HG02798 (cell line): Measurements from ENCODE around the gene ITPR1.
"Not testable (repeated sequence)": the region's sequence is repeated elsewhere in the genome, so short reads cannot be mapped to it uniquely, and the experiment has no call there.

Source experiments
- ATAC-seq: cut with Tn5 transposase; IDR thresholded peaks from one replicate; pipeline ENCODE4 v1.9.1; 2021; ENCODE audit warnings: mild to moderate bottlenecking; ENCODE audit not compliant: unreplicated experiment, poor library complexity

ITPR1 gene

DNA sequence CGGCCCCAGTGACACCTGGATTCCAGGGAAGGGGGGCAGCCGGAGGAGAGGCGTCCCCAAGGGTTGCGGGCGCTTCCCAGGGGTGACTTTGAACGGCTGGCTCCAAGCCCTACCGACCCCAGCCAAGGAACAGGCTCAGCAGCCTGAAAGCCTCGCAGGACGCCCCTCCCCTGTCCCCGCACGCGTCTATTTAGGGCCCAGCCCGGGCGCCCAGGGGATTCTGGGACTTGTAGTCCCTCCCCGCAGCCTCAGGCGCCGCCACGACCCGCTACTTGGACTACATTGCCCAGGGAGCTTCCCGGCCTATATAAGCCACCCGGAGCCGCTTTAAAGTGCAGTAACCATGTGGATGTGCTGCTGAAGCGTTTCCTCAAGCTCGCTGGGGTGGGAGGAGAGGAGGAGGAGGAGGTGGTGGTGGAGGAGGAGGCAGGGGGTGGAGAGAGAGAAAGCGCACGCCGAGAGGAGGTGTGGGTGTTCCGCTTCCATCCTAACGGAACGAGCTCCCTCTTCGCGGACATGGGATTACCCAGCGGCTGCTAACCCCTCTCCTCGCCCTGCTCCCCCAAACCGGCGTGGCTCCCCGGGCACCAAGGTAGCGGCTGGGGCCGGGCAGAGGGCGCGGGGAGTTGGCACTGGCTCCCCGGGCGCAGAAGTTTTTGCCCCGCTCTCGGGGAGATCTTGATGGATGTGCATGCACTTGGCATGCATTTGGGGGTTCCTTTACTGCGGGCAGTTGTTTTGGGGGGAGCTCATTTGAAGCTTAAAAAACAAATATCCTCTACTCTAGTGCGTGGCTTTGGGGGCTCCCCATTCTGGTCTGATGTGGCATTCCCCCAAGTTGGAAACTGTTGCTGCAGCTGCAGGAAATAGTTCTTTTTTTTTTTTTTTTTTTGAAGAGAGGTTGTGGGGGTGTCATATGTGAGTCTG is at the start of gene ITPR1:
TSS of gene ITPR1 (plus strand) at position 335 of the 927 bp plus-strand sequence. CDS start 23,144 bp downstream, outside the sequence.
- peak; percentile 93 for ATAC-seq

DNA sequence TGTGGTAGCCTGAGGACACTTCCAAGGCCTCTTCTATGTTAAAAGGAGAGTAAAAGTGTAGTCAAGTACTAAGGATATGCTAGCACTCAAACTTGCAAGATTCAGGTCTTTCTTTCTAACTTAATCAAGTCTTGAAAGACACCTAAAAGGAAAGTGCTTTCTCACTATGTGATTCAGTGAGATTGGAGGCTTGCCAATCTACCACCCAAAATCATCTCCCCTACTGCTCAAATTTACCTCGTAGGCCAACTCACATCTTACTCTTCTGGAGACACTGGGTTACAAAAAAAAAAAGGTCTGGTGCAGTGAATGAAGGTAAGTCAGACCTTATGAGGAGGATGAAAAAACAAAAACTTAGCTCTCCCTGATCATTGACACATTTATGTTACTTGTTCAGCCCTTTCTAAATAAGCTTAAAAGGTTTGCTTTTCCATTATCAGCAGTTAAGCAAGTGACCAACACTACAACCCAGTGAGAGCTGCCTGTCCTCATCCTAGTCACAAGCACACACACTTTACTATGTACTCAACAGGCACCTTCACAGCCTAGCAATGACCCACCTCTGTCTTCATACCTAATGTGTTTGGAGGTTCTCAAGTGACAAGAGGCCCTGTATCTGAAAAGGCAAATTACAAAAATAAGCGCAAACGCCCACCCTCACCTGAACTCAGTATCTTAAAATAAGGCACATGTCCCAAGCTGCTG is 45.7 kb upstream of the ITPR1 start:
- ATAC-seq, result no peak

DNA sequence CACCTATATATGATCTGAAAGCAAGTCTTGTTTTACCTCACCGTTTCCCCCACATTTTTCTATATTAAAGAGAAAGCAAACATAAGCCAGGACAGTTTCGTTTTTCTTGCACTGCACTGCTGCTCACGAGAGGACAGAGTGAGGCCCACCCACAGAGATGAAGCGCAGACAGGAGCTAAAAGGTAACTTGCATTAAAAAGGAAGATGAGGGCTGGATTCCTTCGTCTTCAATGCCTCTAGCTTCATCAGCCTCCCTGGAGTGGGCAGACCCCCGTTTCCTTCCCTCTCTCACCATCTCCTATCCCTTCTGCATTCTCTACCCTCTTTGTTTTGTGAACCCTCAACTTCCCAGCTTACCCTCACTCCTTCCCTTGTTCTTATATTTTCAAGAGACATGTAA is 45.0 kb upstream of the ITPR1 start:
- ATAC-seq, result no peak

DNA sequence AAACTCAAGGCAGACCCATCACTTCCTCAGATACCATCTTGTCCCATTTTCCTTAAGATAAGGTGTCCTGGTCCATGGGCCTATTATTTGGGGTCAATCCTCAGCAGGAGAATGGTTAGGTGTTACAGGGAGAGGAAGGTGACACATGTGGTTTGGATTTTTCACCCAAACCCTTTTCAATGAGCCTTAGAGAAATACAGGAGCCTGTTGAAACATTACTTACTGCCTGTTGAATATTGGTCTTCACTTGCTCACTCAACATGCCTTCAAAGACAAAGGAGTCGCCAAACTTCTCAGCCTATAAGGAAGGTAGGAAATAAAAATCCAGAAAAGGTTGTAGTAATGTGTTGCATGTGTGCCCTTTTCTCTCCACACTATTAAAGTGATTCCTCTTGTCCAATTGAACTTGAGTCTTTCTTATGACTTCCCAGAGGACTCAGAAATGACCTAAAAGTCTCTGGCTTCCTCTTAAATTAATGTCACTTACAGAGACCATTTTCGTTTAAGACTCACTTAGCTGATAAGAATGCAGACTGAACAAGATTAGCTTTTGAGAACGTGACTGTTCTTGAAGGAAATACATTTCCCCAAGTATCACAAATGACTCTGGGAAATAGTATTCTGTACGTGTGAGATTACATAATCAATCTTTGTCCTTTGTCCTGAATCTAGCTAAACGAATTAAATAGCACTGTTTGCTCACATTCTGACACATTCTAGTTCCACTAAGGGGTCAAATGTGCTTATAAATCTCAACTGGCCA is 43.9 kb upstream of the ITPR1 start:
- no peak for ATAC-seq

DNA sequence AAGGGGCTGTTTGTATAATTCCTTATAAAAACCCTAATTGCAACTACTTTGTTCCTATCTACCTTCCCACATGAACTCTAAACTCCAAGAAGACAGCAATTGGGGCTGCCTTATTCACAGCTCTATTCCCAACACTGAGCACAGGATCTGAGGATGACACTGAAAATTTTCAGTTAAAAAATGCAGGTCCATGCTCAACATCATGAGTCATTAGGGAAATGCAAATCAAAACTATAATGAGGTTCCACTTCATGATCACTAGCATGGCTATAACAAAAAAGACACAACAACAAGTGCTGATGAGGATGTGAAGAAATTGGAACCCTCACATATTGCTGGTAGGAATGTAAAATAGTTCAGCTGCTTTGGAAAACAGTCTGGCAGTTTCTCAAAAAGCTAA is 39.0 kb upstream of the ITPR1 start:
- no peak for ATAC-seq

DNA sequence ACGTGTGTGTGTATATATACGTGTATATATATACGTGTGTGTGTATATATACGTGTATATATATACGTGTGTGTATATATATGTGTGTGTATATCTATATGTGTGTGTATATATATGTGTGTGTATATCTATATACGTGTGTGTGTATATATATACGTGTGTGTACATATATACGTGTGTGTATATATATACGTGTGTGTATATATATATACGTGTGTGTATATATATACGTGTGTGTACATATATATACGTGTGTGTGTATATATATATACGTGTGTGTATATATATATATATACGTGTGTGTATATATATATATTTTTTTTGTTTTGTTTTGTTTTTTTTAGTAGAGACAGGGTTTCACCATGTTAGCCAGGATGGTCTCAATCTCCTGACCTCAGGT is 36.4 kb upstream of the ITPR1 start:
- ATAC-seq, result not testable (repeated sequence)

DNA sequence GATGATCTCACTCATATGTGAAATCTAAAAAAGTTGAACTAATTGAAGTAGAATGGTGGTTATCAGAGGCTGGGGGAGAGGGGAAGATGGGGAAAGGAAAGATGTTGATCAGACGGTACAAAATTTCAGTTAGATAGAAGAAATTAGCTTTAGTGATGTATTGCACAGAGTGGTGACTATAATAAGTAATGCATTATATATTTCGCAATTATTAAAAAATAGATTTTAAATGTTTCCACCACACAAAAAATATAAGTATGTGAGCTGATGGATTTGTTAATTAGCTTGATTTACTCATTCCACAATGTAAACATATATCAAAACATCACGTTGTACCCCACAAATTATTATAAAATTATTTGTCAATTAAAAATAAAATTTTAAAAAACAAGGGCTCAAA is 34.2 kb upstream of the ITPR1 start:
- no peak for ATAC-seq

DNA sequence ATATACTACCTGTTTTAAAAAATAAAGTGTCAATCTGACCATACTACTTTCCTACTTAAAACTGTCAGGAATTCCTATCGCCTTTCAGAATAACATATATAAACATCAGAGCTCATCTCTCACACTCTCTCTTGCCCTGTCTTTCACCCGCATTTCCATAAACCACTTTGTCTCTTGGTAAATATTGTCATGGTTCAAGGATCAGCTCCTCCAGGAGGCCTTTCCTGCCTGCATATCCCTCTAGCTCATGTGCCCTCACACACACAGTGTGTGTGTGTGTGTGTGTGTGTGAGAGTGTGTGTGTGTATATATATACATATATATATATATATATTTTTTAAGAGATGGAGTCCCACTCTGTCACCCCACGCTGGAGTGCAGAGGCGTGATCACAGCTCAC is 32.8 kb upstream of the ITPR1 start:
- no peak for ATAC-seq

DNA sequence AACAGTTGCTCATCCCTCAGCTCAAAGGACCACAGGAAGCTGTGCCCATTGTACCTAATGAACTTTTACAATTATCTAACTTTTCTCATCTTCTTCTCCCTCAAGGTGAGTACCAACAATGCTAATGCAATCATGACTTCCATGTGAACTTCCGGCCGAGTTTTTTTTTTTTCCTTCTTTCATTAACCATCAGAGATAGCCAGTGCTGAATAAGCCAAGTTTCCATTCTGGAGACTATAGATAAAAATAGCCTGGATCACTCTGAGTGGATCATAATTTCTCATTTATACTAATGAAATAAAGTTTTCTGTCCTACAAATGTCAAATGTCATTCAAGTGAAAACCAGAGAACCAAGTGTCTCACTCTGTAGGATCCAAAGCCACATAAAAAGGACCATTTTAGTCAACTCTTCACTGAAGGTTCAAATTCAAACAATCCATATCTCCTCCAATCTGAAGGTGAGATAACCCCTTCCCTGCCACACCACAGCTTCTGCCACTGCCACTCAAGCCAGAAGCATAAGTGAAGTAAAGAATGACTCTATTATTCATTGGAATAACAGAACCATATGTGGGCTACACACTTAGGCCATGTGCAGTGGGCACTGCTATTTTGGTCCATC is 31.6 kb upstream of the ITPR1 start:
- no peak for ATAC-seq

DNA sequence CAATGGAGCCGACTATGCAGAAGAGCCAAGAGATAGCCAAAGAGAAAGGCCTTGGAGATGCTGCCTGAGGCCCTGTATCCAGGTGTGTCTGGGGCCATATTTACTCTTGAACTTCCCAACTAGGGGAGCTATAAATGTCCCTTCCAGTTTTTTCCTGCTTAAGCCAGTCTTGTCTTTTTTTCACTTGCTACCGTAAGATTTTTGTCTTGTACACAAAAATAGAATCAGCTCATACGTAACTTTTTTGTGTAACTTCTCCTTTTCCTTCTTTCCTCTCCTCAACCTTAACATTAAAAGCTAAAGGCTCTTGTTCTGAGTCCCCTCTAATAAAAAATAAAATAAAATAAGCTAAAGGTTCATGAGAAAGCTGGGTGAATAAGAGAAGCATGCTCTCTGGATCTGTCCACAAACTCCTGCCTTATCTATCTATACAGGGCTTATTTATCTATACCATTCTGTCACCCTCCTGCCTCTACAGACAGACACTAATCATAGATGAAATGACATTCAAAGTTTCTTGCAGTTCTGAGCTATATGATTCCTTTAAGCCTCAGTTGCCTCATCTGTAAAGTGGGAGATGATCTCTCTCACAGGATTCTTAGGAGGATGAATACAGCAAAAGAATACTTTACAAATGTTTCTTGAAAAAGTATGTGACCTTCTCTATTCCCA is 30.6 kb upstream of the ITPR1 start:
- no peak for ATAC-seq

DNA sequence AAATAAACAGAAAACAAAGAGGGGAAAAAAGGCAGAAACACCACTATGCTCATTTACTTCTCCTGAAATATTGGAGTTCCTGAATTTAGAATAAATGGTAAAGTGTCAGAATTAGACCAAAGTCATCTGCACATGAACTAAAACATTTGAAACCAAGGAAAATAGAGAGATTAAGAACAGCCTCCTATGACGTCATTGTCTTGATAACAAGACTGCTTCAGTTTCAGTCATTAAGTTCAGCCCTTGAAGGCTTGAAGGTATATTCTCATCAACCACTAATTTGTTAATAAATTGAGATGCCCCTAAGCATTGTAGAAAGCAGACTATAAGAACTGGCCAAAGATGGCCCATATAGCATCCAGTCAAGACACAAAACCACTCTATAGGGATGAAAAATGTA is 28.6 kb upstream of the ITPR1 start:
- no peak for ATAC-seq

DNA sequence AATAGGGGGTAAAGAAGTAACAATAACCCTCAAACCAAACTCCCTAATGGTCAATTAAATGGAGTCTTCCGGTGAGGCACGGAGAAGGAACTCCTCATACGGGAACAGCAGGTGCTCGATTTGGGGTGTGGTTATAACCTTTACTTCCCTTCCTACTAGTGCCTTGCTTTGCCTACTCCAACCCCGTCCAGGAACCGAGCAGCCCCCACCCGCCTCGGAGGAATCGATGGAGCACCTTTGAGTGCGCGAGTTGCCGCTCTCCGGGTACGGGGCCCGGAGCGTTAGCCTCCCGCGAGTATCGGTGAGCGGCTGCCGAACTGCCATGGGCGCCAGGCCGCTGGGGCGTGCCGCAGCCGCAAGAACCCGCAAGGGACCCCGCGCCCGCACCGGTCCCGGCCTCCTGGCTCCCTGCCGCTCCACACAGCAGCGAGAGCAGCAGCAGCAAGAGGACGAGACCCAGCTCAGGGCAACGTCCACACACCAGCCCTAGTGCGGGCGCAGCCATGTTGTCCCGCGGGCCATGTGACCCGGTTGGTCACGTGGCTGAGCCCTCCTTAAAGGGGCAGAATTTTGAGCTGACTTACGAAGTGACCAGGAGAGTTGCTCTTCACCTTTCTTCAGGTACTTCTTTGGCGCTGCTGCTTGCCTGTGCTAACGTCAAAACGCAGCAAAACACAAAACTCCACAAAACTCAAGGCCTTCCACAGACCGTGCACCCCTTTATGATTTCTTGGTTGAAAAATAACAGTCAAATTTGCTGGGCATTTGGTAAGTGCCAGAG is 26.2 kb upstream of the ITPR1 start, which contains the start of gene SUMF1:
TSS of gene SUMF1 (minus strand) at position 529 of the 781 bp plus-strand sequence. CDS start at position 505, 24 bp downstream.
- ATAC-seq, result peak; percentile 100

DNA sequence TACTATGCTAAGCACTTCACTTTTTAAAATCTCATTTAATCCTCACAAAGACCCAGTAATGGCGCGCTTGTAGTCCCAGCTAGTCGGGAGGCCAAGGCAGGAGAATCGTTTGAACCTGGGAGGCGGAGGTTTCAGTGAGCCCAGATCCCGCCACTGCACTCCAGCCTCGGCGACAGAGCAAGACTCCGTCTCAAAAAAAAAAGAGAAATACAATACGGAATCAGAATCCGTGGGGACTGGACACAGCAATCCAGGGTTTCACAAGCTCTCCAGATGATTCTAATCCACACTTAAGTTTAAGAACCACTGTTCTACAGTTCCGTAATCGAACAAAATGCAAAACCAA is 25.7 kb upstream of the ITPR1 start:
- ATAC-seq, result no peak

DNA sequence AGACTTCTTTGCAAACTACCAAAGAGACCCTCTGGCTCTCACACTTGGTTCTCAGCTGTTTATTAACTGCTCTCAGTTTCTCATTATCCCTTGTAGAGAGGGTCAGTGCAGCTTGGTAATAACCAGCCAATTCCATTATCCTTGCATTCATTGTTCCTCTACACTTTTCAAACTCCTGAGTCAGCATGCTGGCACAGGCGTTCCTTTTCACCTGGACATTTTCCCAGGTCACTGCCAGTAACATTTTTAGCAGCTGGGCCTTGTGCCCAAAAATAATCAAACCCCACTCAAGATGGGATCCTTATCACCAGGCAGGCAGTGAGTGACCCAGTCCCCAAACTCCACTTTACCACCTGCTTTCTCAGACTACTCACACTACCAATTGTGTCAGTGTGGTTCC is 21.2 kb upstream of the ITPR1 start:
- no peak for ATAC-seq

DNA sequence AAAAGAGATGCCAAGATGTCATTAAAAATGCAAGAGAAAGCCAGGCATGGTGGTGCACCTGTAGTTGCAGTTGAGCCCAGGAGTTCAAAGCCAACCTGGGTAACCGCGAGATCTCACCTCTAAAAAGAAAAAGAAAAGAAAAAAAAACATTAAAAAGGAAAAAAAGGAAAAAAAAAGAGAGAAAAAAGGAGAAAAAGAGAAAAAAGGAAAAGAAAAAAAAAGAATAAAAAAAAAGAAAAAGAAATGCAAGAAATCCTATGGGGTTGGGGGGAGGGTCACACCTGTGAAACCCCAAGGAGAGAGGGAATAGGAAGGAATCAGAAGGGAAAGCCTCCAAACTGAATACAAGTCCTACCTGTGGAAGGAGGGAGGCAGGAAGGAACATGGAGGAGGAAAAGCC is 20.8 kb upstream of the ITPR1 start:
- ATAC-seq, result no peak

DNA sequence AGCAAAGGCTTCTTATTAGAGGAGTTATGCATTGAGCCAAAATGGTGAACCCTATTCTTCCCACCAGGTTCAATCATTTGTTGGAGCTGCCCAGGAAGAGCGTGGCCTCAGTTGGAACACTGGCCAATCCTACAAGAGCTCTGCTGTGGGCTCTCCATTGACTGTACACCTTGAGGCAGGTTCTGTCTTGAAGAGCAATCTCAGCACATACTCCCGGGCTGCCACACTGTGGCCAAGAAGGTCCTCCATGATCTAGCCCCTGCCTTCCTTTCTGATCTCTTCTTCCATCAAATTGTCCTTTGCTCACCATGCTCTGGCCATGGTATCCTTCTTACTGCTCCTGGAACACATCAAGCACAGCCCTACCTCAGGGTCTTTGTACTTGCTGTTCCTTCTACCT is 20.4 kb upstream of the ITPR1 start:
- no peak for ATAC-seq

DNA sequence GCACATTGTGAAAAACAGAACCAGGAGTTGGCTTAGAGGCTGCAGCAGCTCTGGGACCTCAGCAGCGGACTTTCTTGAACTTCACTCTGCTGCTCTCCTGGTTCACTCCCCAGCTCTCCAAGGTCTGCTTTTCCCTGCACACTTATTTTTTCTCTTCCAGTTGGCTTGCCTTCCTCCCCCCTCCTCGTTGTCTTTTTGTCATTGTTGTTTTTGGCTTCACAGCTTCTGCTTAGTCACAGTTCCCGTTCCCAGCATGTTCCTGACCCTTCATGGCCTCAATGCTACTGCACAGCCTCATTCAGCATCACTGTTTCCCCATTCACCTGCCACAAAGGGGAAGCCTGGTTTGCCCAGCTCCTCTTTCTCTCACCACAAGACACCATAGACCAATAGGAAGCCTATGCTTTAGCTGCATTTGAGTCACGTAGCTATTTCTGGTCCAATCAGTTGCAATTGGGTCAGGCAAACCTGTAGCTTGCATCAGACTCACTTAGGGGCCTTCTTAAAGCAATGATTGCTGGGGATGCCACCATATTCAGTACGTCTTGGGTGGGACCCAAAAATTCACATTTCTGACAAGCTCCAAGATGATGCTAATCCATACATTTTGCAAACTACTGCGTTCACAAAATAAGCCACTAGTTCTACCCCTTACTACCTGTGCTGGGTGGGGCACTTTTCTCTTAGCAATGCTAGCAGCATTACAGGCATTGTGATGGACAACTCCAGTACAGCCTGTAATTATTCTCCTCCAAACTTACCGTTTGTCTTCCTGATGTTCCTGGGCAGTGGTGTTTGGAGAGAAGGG is 18.3 kb upstream of the ITPR1 start:
- ATAC-seq, result peak; percentile 59

DNA sequence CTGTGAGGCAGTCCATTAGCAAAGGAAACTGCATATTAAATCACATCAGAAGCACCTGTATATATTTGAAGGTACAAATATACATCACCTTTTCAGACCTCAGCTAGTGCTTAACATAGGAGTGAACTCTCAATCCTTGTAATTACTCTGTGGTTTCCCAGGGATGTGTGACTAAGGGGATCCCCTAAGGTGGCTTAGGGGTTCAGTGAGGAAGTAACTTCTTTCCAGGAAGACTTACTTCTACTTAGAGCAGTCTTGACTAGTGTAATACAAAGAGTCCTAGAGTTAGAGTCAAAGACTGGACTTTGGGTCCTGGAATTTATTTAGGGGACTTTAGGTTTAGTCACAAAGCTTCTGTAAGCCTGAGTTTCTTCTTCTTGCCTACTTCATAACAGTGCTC is 17.3 kb upstream of the ITPR1 start:
- no peak for ATAC-seq
